Skeletal muscle satellite cell (primary cell): ENCODE measurements around the gene NTN1.

Experiments used
- H3K27me3 ChIP-seq: 2 replicates; pipeline ENCODE4 v1.7.0; 2013; ENCODE audit warnings: low read length; ENCODE audit not compliant: control insufficient read depth, insufficient read depth
- H3K36me3 ChIP-seq: 2 replicates; pipeline ENCODE4 v1.7.0; 2013; ENCODE audit warnings: mild to moderate bottlenecking, control low read depth, low read length; ENCODE audit not compliant: insufficient read depth
- H3K4me1 ChIP-seq: 2 replicates; pipeline ENCODE4 v1.7.0; 2013; ENCODE audit warnings: low read length; ENCODE audit not compliant: control insufficient read depth, insufficient read depth
- H3K4me2 ChIP-seq: 2 replicates; pipeline ENCODE4 v1.7.0; 2013; ENCODE audit warnings: mild to moderate bottlenecking, low read length
- H3K4me3 ChIP-seq: 2 replicates; pipeline ENCODE4 v1.7.0; 2013; ENCODE audit warnings: low read length
- H3K9ac ChIP-seq: 2 replicates; pipeline ENCODE4 v1.7.0; 2013; ENCODE audit warnings: mild to moderate bottlenecking, low read depth, low read length, moderate library complexity
- H3K9me3 ChIP-seq: replicated peaks from 2 replicates; pipeline ENCODE4 v1.7.0; 2013; ENCODE audit warnings: mild to moderate bottlenecking, control low read depth, low read length

The NTN1 gene

GRCh38 chr17:9116861-9117568 is 95.7 kb downstream of the NTN1 start:
- no peaks in the 10 kb centered on the region for H3K36me3 ChIP-seq
- H3K4me3 ChIP-seq = no peak overlapping the region
- no peaks in the 10 kb centered on the region for H3K9me3 ChIP-seq
- H3K9ac ChIP-seq = no peak overlapping the region
- no peaks in the 10 kb centered on the region for H3K27me3 ChIP-seq
- H3K4me2 ChIP-seq = no peak overlapping the region
- H3K4me1 ChIP-seq = no peaks in the 10 kb centered on the region

DNA sequence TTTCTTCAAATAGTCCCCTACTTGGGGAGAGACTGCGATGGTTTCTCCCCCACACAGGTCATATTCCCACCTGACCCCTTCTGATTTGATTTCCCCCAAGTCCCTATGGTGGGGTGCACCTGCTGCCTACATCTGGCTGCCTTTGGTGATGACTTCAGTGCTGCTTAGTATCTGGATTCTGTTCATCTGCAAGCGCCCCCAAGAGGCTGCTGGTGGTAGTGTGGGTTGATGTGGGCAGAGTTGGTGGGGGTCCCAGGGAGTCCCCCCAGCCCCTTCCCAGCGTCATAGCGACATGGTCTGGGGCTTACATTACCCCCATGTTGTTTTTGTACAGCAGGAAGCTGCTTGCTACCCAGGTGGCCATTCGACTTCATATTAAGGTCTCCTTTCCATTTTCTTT is 99.2 kb downstream of the NTN1 start:
- Histone ChIP-seq H3K9me3 (no peaks in the 10 kb centered on the region), H3K9ac (no peak overlapping the region)

DNA sequence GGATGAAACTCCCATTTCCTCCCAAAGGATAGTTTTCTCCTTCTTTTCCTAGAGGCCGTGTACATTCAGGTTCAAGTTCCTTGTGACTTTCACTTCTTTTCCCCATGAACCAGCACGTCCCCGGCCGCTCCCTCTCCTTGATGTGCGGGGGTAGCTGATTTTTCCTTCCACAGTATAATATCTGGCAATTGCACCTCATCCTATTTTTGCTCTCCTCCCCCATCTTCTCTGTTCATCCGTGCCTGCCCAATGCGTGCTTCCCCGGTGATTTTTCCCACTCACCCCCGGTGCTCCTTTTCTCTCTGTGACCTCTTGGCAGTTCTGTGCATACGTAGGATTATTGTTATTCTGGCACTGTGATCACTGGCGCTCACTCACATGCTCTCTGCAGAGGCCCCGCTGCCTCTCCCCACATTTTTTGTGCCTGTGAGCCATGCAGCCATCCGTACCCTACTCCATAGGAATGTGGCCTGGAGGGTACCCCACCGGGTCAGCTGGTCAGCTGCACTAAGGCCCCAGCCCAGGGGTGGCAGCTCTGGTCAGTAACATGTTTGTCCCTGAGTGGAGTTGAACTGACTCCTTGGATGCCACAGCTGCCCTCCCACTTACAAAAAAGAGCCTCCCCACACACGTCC is 100.0 kb downstream of the NTN1 start:
- no peaks in the 10 kb centered on the region for H3K27me3 ChIP-seq
- H3K4me1 ChIP-seq = no peaks in the 10 kb centered on the region
- H3K4me2 ChIP-seq = no peak overlapping the region
- H3K4me3 ChIP-seq = no peak overlapping the region
- H3K9me3 ChIP-seq = no peaks in the 10 kb centered on the region
- no peak overlapping the region for H3K9ac ChIP-seq
- H3K36me3 ChIP-seq = no peaks in the 10 kb centered on the region

More for the DNA sequence above, 99.2 kb downstream of the NTN1 start:
- Histone ChIP-seq H3K27me3 (no peaks in the 10 kb centered on the region), H3K4me1 (no peaks in the 10 kb centered on the region), H3K4me2 (no peak overlapping the region), H3K36me3 (no peaks in the 10 kb centered on the region), H3K4me3 (no peak overlapping the region)

DNA sequence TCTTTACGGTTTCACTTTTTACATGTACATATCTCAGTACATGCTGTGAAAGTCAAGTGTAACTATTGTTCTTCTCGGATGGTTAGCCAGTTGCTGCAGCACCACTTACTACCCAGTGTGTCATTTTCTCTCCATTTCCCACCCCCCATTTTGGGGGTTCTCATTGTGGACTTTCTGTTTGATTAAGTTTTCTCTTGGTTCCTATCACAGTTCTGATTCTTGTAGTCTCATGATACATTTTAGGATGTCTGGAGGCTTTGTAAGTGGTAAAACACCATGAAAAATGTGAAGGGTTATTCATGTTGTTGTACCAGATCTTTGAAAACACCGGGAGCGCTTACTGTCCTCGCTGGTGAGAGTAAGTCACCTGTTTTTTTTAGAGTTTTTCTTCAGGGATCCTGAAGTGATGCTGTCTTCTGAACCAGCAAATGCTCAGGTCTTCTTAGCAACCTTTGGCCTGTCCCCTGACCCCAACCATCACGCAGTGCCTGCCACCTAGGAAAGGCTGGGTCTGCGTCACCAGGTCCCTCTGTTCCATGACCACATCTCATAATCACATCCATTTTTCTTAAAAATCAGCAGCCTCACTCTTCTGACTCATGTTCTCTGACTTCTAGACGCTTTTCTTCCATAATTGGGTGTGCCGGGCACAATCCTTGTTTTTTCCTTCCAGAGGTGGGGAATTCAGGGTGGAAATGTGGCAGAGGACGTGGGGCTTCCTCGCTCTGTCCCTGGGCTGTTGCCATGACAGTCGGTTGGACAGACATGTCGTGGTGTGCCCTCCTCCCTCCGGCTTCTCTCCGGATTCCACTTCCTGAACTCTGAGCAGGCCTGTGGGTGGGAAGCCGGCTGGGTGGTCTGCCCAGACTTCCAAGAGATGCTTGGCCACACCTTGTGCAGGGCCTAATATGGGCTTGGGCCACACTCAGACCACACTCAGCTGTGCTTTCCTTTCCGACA is 102.6 kb downstream of the NTN1 start:
- H3K4me3 ChIP-seq = no peak overlapping the region
- no peak overlapping the region for H3K9ac ChIP-seq
- no peaks in the 10 kb centered on the region for H3K27me3 ChIP-seq
- H3K36me3 ChIP-seq = no peaks in the 10 kb centered on the region
- no peaks in the 10 kb centered on the region for H3K9me3 ChIP-seq
- H3K4me1 ChIP-seq = no peaks in the 10 kb centered on the region
- H3K4me2 ChIP-seq = no peak overlapping the region

DNA sequence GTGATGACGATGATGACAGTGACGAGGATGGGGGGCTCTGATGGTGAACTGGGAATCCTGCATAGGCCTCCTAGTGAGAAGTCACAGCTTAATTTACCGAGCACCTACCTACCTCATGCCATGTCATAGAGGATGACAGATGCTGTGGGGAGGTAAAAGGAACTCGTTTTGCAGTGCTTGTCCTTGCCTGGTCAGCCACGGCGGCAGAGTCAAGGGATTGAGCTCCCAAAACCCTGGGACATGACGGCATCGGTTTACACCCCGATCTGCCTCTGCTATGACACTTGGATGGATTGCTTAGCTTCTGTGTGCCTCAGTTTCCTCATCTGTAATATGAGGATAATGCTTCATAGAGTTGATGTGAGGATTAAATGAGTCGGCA is 103.2 kb downstream of the NTN1 start:
- Histone ChIP-seq H3K4me3 (no peak overlapping the region), H3K9ac (no peak overlapping the region), H3K4me2 (no peak overlapping the region), H3K9me3 (no peaks in the 10 kb centered on the region), H3K4me1 (no peaks in the 10 kb centered on the region), H3K27me3 (no peaks in the 10 kb centered on the region), H3K36me3 (no peaks in the 10 kb centered on the region)

GRCh38 chr17:9125722-9126121 is 104.4 kb downstream of the NTN1 start:
- no peaks in the 10 kb centered on the region for H3K9me3 ChIP-seq
- H3K4me1 ChIP-seq = no peaks in the 10 kb centered on the region
- no peak overlapping the region for H3K4me2 ChIP-seq
- no peaks in the 10 kb centered on the region for H3K27me3 ChIP-seq
- H3K9ac ChIP-seq = no peak overlapping the region
- no peaks in the 10 kb centered on the region for H3K36me3 ChIP-seq
- no peak overlapping the region for H3K4me3 ChIP-seq

DNA sequence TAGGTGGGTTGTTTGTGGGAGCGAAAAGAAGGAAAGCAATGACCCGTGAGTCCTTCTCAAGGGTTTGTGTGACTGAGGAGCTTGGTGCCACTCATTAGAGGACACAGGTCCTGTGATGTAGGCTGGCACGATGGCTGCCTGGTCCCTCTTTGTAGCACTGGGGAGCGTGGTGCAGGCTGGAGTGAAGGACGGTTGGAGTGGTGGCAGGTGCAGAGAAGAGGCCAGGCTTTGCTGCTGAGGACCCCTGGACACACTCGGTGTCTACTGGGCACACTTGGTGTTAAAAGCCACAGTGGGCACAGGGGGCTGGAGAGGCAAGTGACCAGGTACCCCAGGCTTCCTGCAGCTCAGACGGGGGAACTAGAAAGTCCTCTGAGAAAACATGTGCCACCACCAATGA is 106.0 kb downstream of the NTN1 start:
- H3K9ac ChIP-seq = no peak overlapping the region
- H3K27me3 ChIP-seq = no peaks in the 10 kb centered on the region
- no peak overlapping the region for H3K4me2 ChIP-seq
- no peaks in the 10 kb centered on the region for H3K36me3 ChIP-seq
- H3K4me1 ChIP-seq = no peaks in the 10 kb centered on the region
- no peaks in the 10 kb centered on the region for H3K9me3 ChIP-seq
- no peak overlapping the region for H3K4me3 ChIP-seq

DNA sequence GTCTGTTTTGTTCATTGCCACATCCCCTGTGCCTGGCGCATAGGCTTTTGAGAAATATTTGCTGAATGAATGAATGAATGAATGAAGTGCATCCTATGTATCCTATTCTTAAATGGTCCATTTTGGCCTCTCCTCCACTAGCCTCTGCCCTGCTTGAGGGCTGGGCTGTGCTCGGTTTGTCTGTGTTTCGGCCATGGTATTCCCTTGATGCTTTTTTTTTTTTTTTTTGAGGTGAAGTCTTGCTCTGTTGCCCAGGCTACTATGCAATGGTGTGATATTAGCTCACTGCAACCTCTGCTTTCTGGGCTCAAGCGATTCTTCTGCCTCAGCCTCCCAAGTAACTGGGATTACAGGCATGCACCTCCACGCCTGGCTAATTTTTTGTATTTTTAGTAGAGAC is 110.1 kb downstream of the NTN1 start:
- Histone ChIP-seq H3K36me3 (no peaks in the 10 kb centered on the region), H3K9ac (no peak overlapping the region), H3K4me2 (no peak overlapping the region), H3K4me1 (no peaks in the 10 kb centered on the region), H3K9me3 (no peaks in the 10 kb centered on the region), H3K4me3 (no peak overlapping the region), H3K27me3 (no peaks in the 10 kb centered on the region)

GRCh38 chr17:9132291-9132690 is 111.0 kb downstream of the NTN1 start:
- Histone ChIP-seq H3K36me3 (no peaks in the 10 kb centered on the region), H3K9me3 (no peaks in the 10 kb centered on the region), H3K4me1 (no peaks in the 10 kb centered on the region), H3K4me2 (no peak overlapping the region), H3K4me3 (no peak overlapping the region), H3K27me3 (no peaks in the 10 kb centered on the region), H3K9ac (no peak overlapping the region)

- H3K4me2 ChIP-seq = no peak overlapping the region
- no peaks in the 10 kb centered on the region for H3K9me3 ChIP-seq
- H3K4me1 ChIP-seq = no peaks in the 10 kb centered on the region
- no peaks in the 10 kb centered on the region for H3K27me3 ChIP-seq
- no peak overlapping the region for H3K9ac ChIP-seq
- H3K36me3 ChIP-seq = no peaks in the 10 kb centered on the region
- H3K4me3 ChIP-seq = no peak overlapping the region
These were observed 111.8 kb downstream of the NTN1 start for GRCh38 chr17:9132944-9133610.

GRCh38 chr17:9138161-9138717 is 116.9 kb downstream of the NTN1 start:
- Histone ChIP-seq H3K9me3 (no peaks in the 10 kb centered on the region), H3K4me2 (no peak overlapping the region), H3K27me3 (no peaks in the 10 kb centered on the region), H3K4me3 (no peak overlapping the region), H3K4me1 (no peaks in the 10 kb centered on the region), H3K9ac (no peak overlapping the region), H3K36me3 (no peaks in the 10 kb centered on the region)
